GM12878 (cell line): Measurements from ENCODE around the gene ZFPM1. TPM values are rescaled to one million over a fixed set of nuclear protein-coding genes. Genes with fewer than 3 reads are reported as not detected.

Experiments used
- CTCF ChIP-seq, 3 experiments: IDR thresholded peaks in 2 of 3; conservative IDR thresholded peaks in 1 of 3; 2 replicates each; pipeline ENCODE4 v1.5.1; 2011; ENCODE audit warnings: low read depth in 3 of 3, low read length in 3 of 3, mild to moderate bottlenecking in 3 of 3, control low read depth in 2 of 3, moderate library complexity in 2 of 3, inconsistent platforms in 1 of 3, mixed read lengths in 1 of 3; ENCODE audit not compliant: control insufficient read depth in 2 of 3, insufficient read depth in 1 of 3; ENCODE audit errors: extremely low read depth in 1 of 3
- GABPA ChIP-seq: IDR thresholded peaks from 2 replicates; pipeline ENCODE4 v1.6.1; 2014; ENCODE audit warnings: antibody characterized with exemption, low read depth, mild to moderate bottlenecking, inconsistent platforms
- MEF2B ChIP-seq: fragments of 450-650 bp; IDR thresholded peaks from 2 replicates; pipeline ENCODE4 v1.6.1; 2018; ENCODE audit warnings: mild to moderate bottlenecking, moderate library complexity; ENCODE audit not compliant: partially characterized antibody, poor library complexity, severe bottlenecking
- NR2C1 ChIP-seq: fragments of 450-650 bp; IDR thresholded peaks from 2 replicates; pipeline ENCODE4 v1.6.1; 2017; ENCODE audit warnings: antibody characterized with exemption, mild to moderate bottlenecking, moderate library complexity
- PAX5 ChIP-seq: IDR thresholded peaks from 2 replicates; pipeline ENCODE4 v1.6.1; 2011; ENCODE audit warnings: low read depth, low read length, borderline replicate concordance
- PKNOX1 ChIP-seq: fragments of 450-650 bp; IDR thresholded peaks from 2 replicates; pipeline ENCODE4 v1.6.1; 2016; ENCODE audit warnings: mild to moderate bottlenecking
- PRDM15 ChIP-seq: fragments of 450-650 bp; formaldehyde crosslinking; IDR thresholded peaks from 2 replicates; pipeline ENCODE4 v1.4.0; 2020; ENCODE audit warnings: mild to moderate bottlenecking, moderate library complexity
- RELA ChIP-seq: fragments of 450-650 bp; IDR thresholded peaks from 2 replicates; pipeline ENCODE4 v1.8.0; 2014; ENCODE audit warnings: borderline replicate concordance; ENCODE audit not compliant: partially characterized antibody
- REST ChIP-seq: IDR thresholded peaks from 2 replicates; pipeline ENCODE4 v1.6.1; 2012; ENCODE audit warnings: mild to moderate bottlenecking, low read depth, low read length
- SIX5 ChIP-seq: IDR thresholded peaks from 2 replicates; pipeline ENCODE4 v1.6.1; 2011; ENCODE audit warnings: mild to moderate bottlenecking, low read depth, low read length, moderate library complexity; ENCODE audit not compliant: severe bottlenecking
- SMARCA5 ChIP-seq: fragments of 450-650 bp; IDR thresholded peaks from 2 replicates; pipeline ENCODE4 v1.6.1; 2017; ENCODE audit warnings: mild to moderate bottlenecking
- TCF7 ChIP-seq: IDR thresholded peaks from 2 replicates; pipeline ENCODE4 v1.6.1; 2014; ENCODE audit warnings: antibody characterized with exemption, borderline replicate concordance
- ZBTB11 ChIP-seq: fragments of 450-650 bp; formaldehyde crosslinking; IDR thresholded peaks from 2 replicates; pipeline ENCODE4 v1.5.0; 2022; ENCODE audit warnings: mild to moderate bottlenecking, missing genetic modification characterization
- ZNF274 ChIP-seq: IDR thresholded peaks from one replicate; pipeline ENCODE4 v1.8.0; 2011; ENCODE audit not compliant: insufficient read length, insufficient read depth
- polyA plus RNA-seq, 11 experiments: library from polyadenylated mRNA; depleted of rRNA in 4 of 11; unstranded in 6 of 11; stranded (reverse) in 5 of 11; fragments of >200 nt; fragmentation: Nextera tagmentation in 4 of 11; fragmentation: Illumina TruSeq in 1 of 11; extraction: Ambion mirVana in 4 of 11; extraction: Trizol in 1 of 11; gene quantifications; 1 replicate in 1 of 11; 2 replicates in 10 of 11; pipeline versions ENCODE4 v1.2.1 to v1.2.3, GENCODE V29; 2011 to 2016; ENCODE audit warnings: inconsistent platforms in 2 of 11, missing spikeins in 2 of 11, low read depth in 1 of 11
- total RNA-seq, 4 experiments: library from RNA; depleted of rRNA in 3 of 4; stranded (reverse); fragments of >200 nt in 3 of 4; fragmentation: Illumina TruSeq in 1 of 4; extraction: Trizol in 1 of 4; gene quantifications; 2 replicates each; pipeline versions ENCODE4 v1.2.1 to v1.2.3, GENCODE V29; 2013 to 2021

Gene ZFPM1
- total and polyA plus RNA-seq, 10 of the 15 experiments (the other 5 are each of a cell fraction or from before 2014, with no cell fraction given) = 0.02 to 5.1 (median 0.30) TPM

GRCh38 chr16:88455610-88456355, 2.7 kb downstream of the ZFPM1 start (continued):
- TF ChIP-seq PRDM15 (CRISPR knock-in tag) (no peak), PAX5 (no peak), ZBTB11 (no peak), NR2C1 (0 out of 2 replicates have a peak, but pooled peaks have one; percentile 7), SIX5 (no peak), CTCF (IDR thresholded peaks at IDR 0.05 in 2 of 3, conservative IDR thresholded peaks at IDR 0.05 in 1 of 3; ENCODE audit: control insufficient read depth in 2 of 3, extremely low read depth in 1 of 3, insufficient read depth in 1 of 3, low read depth in 3 of 3, low read length in 3 of 3) (no peak), PKNOX1 (no peak), TCF7 (no peak), MEF2B (peak; percentile 17), GABPA (no peak), RELA (peak; percentile 72), REST (no peak), SMARCA5 (0 out of 2 replicates have a peak, but pooled peaks have one; percentile 61), ZNF274 (no peak)
